Endothelial cell of umbilical vein (primary cell): Measurements from ENCODE around the gene LKAAEAR1. TPM values are rescaled to one million over a fixed set of nuclear protein-coding genes. Genes with fewer than 3 reads are reported as not detected.

ENCODE experiments used
- BruUV-seq: library from RNA; stranded (reverse); fragments of 400-500 nt; replicated peaks from 2 replicates; lab custom pipeline; 2021; lab: Mats Ljungman, UMichigan
- CTCF ChIA-PET: fragments of 300-600, 350-600 bp; sonication (Branson Sonifier 250); formaldehyde crosslinking; loops from one replicate; lab custom pipeline; 2021; ENCODE audit warnings: antibody characterized with exemption, inconsistent platforms; lab: Charles Lee
- POLR2A ChIA-PET: fragments of 300-600, 350-600 bp; sonication (Branson Sonifier 250); formaldehyde crosslinking; loops from one replicate; lab custom pipeline; 2021; ENCODE audit warnings: antibody characterized with exemption, inconsistent platforms; lab: Charles Lee
- DNase-seq: peaks from one replicate; pipeline ENCODE4 v3.0.0-alpha.2; 2011; ENCODE audit warnings: low read depth, low spot score
- FAIRE-seq: peaks from 2 replicates; lab custom pipeline; 2011; peaks lifted over from hg19 to GRCh38; lab: Jason Lieb, UNC
- H2AFZ ChIP-seq: 2 replicates; pipeline ENCODE4 v1.6.0; 2012; ENCODE audit warnings: low read depth, low read length, control low read depth, inconsistent platforms
- H3K27ac ChIP-seq: 2 replicates; pipeline ENCODE4 v1.5.1; 2011; ENCODE audit warnings: low read depth, mild to moderate bottlenecking, control low read depth, low read length, moderate library complexity; ENCODE audit not compliant: insufficient read depth
- H3K27me3 ChIP-seq, 2 experiments: 2 replicates each; pipeline versions ENCODE4 v1.6.0 to v1.6.1; 2011; ENCODE audit warnings: low read length in 2 of 2, mixed read lengths in 1 of 2; ENCODE audit not compliant: control insufficient read depth in 2 of 2, insufficient read depth in 2 of 2
- H3K36me3 ChIP-seq, 2 experiments: 2 replicates in 1 of 2; 3 replicates in 1 of 2; pipeline ENCODE4 v1.5.1; 2011; ENCODE audit warnings: low read length in 2 of 2, mild to moderate bottlenecking in 1 of 2, moderate library complexity in 1 of 2; ENCODE audit not compliant: control insufficient read depth in 2 of 2, insufficient read depth in 2 of 2; ENCODE audit errors: extremely low read depth in 1 of 2
- H3K4me1 ChIP-seq: 3 replicates; pipeline ENCODE4 v1.5.1; 2011; ENCODE audit warnings: mild to moderate bottlenecking, low read length; ENCODE audit not compliant: control insufficient read depth, insufficient read depth; ENCODE audit errors: extremely low read depth
- H3K4me2 ChIP-seq: 2 replicates; pipeline ENCODE4 v1.6.1; 2011; ENCODE audit warnings: low read length, control low read depth, mixed read lengths; ENCODE audit not compliant: insufficient read depth
- H3K4me3 ChIP-seq, 3 experiments: fragments of 200-600 bp in 1 of 3; sonication (generic), shearing (Covaris generic) in 1 of 3; replicated peaks in 1 of 3; 2 replicates each; pipeline ENCODE4 v1.5.1; 2011 to 2016; ENCODE audit warnings: control low read depth in 3 of 3, low read length in 3 of 3, mild to moderate bottlenecking in 2 of 3, inconsistent platforms in 1 of 3, low read depth in 1 of 3, moderate library complexity in 1 of 3; ENCODE audit not compliant: insufficient read depth in 1 of 3
- H3K79me2 ChIP-seq: 2 replicates; pipeline ENCODE4 v1.6.0; 2012; ENCODE audit warnings: low read length, inconsistent platforms; ENCODE audit not compliant: control insufficient read depth, insufficient read depth
- H3K9ac ChIP-seq: replicated peaks from 2 replicates; pipeline ENCODE3; 2011; ENCODE audit warnings: low read length, control low read depth; ENCODE audit not compliant: insufficient read depth; ENCODE audit errors: extremely low read depth
- H3K9me1 ChIP-seq: replicated peaks from 3 replicates; pipeline ENCODE4 v1.6.0; 2011; ENCODE audit warnings: mild to moderate bottlenecking, low read length; ENCODE audit not compliant: control insufficient read depth, insufficient read depth; ENCODE audit errors: extremely low read depth
- H3K9me3 ChIP-seq: replicated peaks from 2 replicates; pipeline ENCODE4 v1.5.1; 2012; ENCODE audit warnings: low read length, inconsistent platforms; ENCODE audit not compliant: control insufficient read depth, insufficient read depth
- H4K20me1 ChIP-seq: replicated peaks from 2 replicates; pipeline ENCODE3; 2011; ENCODE audit warnings: mild to moderate bottlenecking, low read length; ENCODE audit not compliant: control insufficient read depth, insufficient read depth; ENCODE audit errors: extremely low read depth
- EZH2 ChIP-seq: IDR thresholded peaks from 2 replicates; pipeline ENCODE4 v1.6.1; 2012; ENCODE audit warnings: borderline replicate concordance, low read depth, mild to moderate bottlenecking, moderate library complexity, low read length, inconsistent platforms; ENCODE audit not compliant: severe bottlenecking
- FOS ChIP-seq: IDR thresholded peaks from 2 replicates; pipeline ENCODE4 v1.6.1; 2011; ENCODE audit warnings: mild to moderate bottlenecking, low read length, moderate library complexity, borderline replicate concordance; ENCODE audit not compliant: insufficient read depth
- GATA2 ChIP-seq: IDR thresholded peaks from 2 replicates; pipeline ENCODE4 v1.7.0; 2011; ENCODE audit warnings: low read depth, mild to moderate bottlenecking, moderate library complexity, mixed read lengths, low read length; ENCODE audit not compliant: insufficient read length, insufficient read depth
- JUN ChIP-seq: IDR thresholded peaks from 2 replicates; pipeline ENCODE4 v1.6.1; 2011; ENCODE audit warnings: borderline replicate concordance, low read depth; ENCODE audit not compliant: insufficient read length, insufficient read depth
- MYC ChIP-seq: IDR thresholded peaks from one replicate; pipeline ENCODE4 v1.6.1; 2011; ENCODE audit warnings: mild to moderate bottlenecking, low read depth, low read length
- POLR2A ChIP-seq: IDR thresholded peaks from 2 replicates; pipeline ENCODE4 v1.6.1; 2012; ENCODE audit warnings: low read depth, mild to moderate bottlenecking, control low read depth, low read length
- POLR2AphosphoS5 ChIP-seq: IDR thresholded peaks from 2 replicates; pipeline ENCODE4 v1.6.1; 2012; ENCODE audit warnings: low read depth, mild to moderate bottlenecking, control low read depth, low read length, moderate library complexity; ENCODE audit not compliant: insufficient read depth
- dilution Hi-C: fragments of 300-500 bp; cut with MboI; formaldehyde crosslinking; loops from one replicate; pipeline ENCODE4 v1.15.0; 2019; ENCODE audit warnings: low sequenced_read_pairs; ENCODE audit not compliant: extremely low pct_ligation_motif_present
- intact Hi-C: fragments of 100-400 bp; cut with micrococcal nuclease; formaldehyde crosslinking; loops from one replicate; pipeline ENCODE4 v1.10.0; 2022
- polyA plus RNA-seq, 4 experiments: library from polyadenylated mRNA; depleted of rRNA in 3 of 4; stranded (reverse) in 3 of 4; unstranded in 1 of 4; fragments of >200 nt; gene quantifications; 2 replicates each; pipeline versions ENCODE4 v1.2.1 to v1.2.3, GENCODE V29; 2011 to 2012; ENCODE audit warnings: missing spikeins in 1 of 4
- total RNA-seq: library from RNA; stranded (reverse); gene quantifications from 2 replicates; pipeline ENCODE4 v1.2.3, GENCODE V29; 2021
- TF ChIP-seq, protein P1 (sequence below), 2 donors: IDR thresholded peaks; 1 replicate in 1 of 2; 2 replicates in 1 of 2; pipeline ENCODE4 v1.5.1; 2011; ENCODE audit warnings: low read length in 2 of 2, mild to moderate bottlenecking in 2 of 2, moderate library complexity in 2 of 2, control low read depth in 1 of 2, inconsistent platforms in 1 of 2, low read depth in 1 of 2; ENCODE audit not compliant: insufficient read depth in 1 of 2; ENCODE audit errors: extremely low read depth in 1 of 2
- TF ChIP-seq, protein P2 (sequence below): IDR thresholded peaks from 2 replicates; pipeline ENCODE4 v1.6.1; 2011; ENCODE audit not compliant: insufficient read depth, insufficient read length

The LKAAEAR1 gene
- total and polyA plus RNA-seq, 2 donors (not counting 3 experiments of a cell fraction or from before 2014, with no cell fraction given): 0.29 TPM; not detected in 1

DNA sequence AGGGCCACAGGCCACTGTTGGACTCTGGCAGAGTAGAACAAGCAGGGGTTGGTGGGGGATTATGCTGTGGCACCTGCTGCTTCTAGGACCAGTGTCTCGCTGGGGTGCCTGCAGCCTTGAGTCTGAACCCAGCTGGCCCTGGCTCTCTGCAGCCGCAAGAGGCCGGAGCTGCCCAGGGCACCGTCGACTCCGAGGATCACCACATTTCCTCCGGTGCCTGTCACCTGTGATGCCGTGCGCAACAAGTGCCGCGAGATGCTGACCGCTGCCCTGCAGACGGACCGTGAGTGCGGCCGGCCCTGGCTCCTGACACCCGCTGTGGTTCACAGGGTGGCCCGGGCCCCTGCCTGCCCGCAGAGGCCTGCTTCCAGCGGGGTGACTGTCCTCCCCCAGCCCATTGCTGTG lies 15.0 kb downstream of the LKAAEAR1 start:
- no peaks in the 10 kb centered on the region for H3K9me1 ChIP-seq
- H3K9me3 ChIP-seq: no peaks in the 10 kb centered on the region
- H3K36me3 ChIP-seq: peaks cover 0 to 13% of the 10 kb centered on the region in 2 experiments
- no peak overlapping the region for H3K27ac ChIP-seq
- no peak overlapping the region for H3K9ac ChIP-seq
- ChIA-PET POLR2A (no interaction called here), CTCF (interaction anchor here (0.9 to 2.3 kb wide), 5 partner anchors 9 to 531 kb away, joined by 3 to 21 read pairs (median 4); no protein-coding TSS in a partner anchor)
- H3K4me3 ChIP-seq: no peak overlapping the region
- H3K27me3 ChIP-seq: no peaks in the 10 kb centered on the region
- DNase-seq (no peak), FAIRE-seq (no peak)
- BruUV-seq: no TSS peak
- no peaks in the 10 kb centered on the region for H3K79me2 ChIP-seq
- H2AFZ ChIP-seq: no peak overlapping the region
- H4K20me1 ChIP-seq: no peaks in the 10 kb centered on the region
- no peak overlapping the region for H3K4me2 ChIP-seq
- peaks cover 4% of the 10 kb centered on the region for H3K4me1 ChIP-seq
- dilution Hi-C loops: no loop called here
- TF ChIP-seq POLR2AphosphoS5 (no peak), GATA2 (no peak), FOS (no peak), POLR2A (no peak), JUN (no peak), MYC (no peak), EZH2 (no peak)
- TF ChIP-seq, protein P1, sequence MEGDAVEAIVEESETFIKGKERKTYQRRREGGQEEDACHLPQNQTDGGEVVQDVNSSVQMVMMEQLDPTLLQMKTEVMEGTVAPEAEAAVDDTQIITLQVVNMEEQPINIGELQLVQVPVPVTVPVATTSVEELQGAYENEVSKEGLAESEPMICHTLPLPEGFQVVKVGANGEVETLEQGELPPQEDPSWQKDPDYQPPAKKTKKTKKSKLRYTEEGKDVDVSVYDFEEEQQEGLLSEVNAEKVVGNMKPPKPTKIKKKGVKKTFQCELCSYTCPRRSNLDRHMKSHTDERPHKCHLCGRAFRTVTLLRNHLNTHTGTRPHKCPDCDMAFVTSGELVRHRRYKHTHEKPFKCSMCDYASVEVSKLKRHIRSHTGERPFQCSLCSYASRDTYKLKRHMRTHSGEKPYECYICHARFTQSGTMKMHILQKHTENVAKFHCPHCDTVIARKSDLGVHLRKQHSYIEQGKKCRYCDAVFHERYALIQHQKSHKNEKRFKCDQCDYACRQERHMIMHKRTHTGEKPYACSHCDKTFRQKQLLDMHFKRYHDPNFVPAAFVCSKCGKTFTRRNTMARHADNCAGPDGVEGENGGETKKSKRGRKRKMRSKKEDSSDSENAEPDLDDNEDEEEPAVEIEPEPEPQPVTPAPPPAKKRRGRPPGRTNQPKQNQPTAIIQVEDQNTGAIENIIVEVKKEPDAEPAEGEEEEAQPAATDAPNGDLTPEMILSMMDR (IDR thresholded peaks at IDR 0.05; ENCODE audit: extremely low read depth in 1 of 2, insufficient read depth in 1 of 2, low read depth in 1 of 2, low read length in 2 of 2): no peak
- TF ChIP-seq, protein P2, sequence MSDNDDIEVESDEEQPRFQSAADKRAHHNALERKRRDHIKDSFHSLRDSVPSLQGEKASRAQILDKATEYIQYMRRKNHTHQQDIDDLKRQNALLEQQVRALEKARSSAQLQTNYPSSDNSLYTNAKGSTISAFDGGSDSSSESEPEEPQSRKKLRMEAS: no peak
- intact Hi-C loops: loop anchor here (1.0 to 10.0 kb wide), 2 partner anchors 30 to 56 kb away; no protein-coding TSS in a partner anchor
